Astrocyte (in vitro differentiated cells and primary cell): ENCODE results near the gene IFRD2. TPM values are rescaled to one million over a fixed set of nuclear protein-coding genes. Genes with fewer than 3 reads are reported as not detected.

Experiments
- DNase-seq: peaks from one replicate; pipeline ENCODE4 v3.0.0-alpha.2; 2010; ENCODE audit warnings: low read depth
- FAIRE-seq: peaks from 2 replicates; lab custom pipeline; 2011; peaks lifted over from hg19 to GRCh38; lab: Jason Lieb, UNC
- H2AFZ ChIP-seq: 2 replicates; pipeline ENCODE4 v1.6.0; 2012; ENCODE audit warnings: low read depth, low read length, inconsistent platforms
- H3K27ac ChIP-seq: 2 replicates; pipeline ENCODE4 v1.5.1; 2011; ENCODE audit warnings: low read depth, low read length, inconsistent platforms
- H3K27me3 ChIP-seq: 2 replicates; pipeline ENCODE4 v1.6.0; 2011; ENCODE audit warnings: low read length, inconsistent platforms; ENCODE audit not compliant: insufficient read depth
- H3K36me3 ChIP-seq: 2 replicates; pipeline ENCODE4 v1.5.1; 2011; ENCODE audit warnings: low read length, inconsistent platforms; ENCODE audit not compliant: insufficient read depth
- H3K4me1 ChIP-seq: 2 replicates; pipeline ENCODE4 v1.5.1; 2011; ENCODE audit warnings: low read length, inconsistent platforms; ENCODE audit not compliant: insufficient read depth
- H3K4me2 ChIP-seq: 2 replicates; pipeline ENCODE4 v1.6.0; 2012; ENCODE audit warnings: low read length, inconsistent platforms
- H3K4me3 ChIP-seq: 2 replicates; pipeline ENCODE4 v1.5.1; 2011; ENCODE audit warnings: low read depth, mild to moderate bottlenecking, low read length, inconsistent platforms; ENCODE audit not compliant: insufficient read depth
- H3K79me2 ChIP-seq: 2 replicates; pipeline ENCODE4 v1.6.0; 2012; ENCODE audit warnings: mild to moderate bottlenecking, low read length, inconsistent platforms; ENCODE audit not compliant: insufficient read depth
- H3K9ac ChIP-seq: 2 replicates; pipeline ENCODE4 v1.6.0; 2012; ENCODE audit warnings: mild to moderate bottlenecking, low read length, inconsistent platforms
- H3K9me3 ChIP-seq: 2 replicates; pipeline ENCODE4 v1.5.1; 2012; ENCODE audit warnings: low read depth, mild to moderate bottlenecking, low read length, inconsistent platforms; ENCODE audit not compliant: insufficient read depth
- H4K20me1 ChIP-seq: 2 replicates; pipeline ENCODE4 v1.6.0; 2012; ENCODE audit warnings: low read length, inconsistent platforms; ENCODE audit not compliant: insufficient read depth
- H3K27ac Mint-ChIP-seq: one replicate; pipeline ENCODE4 v1.8.0; 2021; ENCODE audit warnings: mild to moderate bottlenecking, mixed read lengths; ENCODE audit not compliant: unreplicated experiment
- H3K27me3 Mint-ChIP-seq: one replicate; pipeline ENCODE4 v1.8.0; 2021; ENCODE audit warnings: low read depth, mixed read lengths; ENCODE audit not compliant: unreplicated experiment
- H3K36me3 Mint-ChIP-seq: one replicate; pipeline ENCODE4 v1.8.0; 2021; ENCODE audit warnings: low read depth, mixed read lengths; ENCODE audit not compliant: unreplicated experiment
- H3K4me1 Mint-ChIP-seq: one replicate; pipeline ENCODE4 v1.8.0; 2021; ENCODE audit warnings: low read depth, mixed read lengths; ENCODE audit not compliant: unreplicated experiment
- H3K4me3 Mint-ChIP-seq: one replicate; pipeline ENCODE4 v1.8.0; 2021; ENCODE audit warnings: mild to moderate bottlenecking, moderate library complexity, mixed read lengths; ENCODE audit not compliant: unreplicated experiment
- H3K9me3 Mint-ChIP-seq: one replicate; pipeline ENCODE4 v1.8.0; 2021; ENCODE audit warnings: mild to moderate bottlenecking, mixed read lengths; ENCODE audit not compliant: unreplicated experiment
- EZH2 ChIP-seq: IDR thresholded peaks from 2 replicates; pipeline ENCODE4 v1.6.1; 2012; ENCODE audit warnings: mild to moderate bottlenecking, low read length, inconsistent platforms; ENCODE audit not compliant: insufficient read depth
- total RNA-seq: library from RNA; stranded (reverse); gene quantifications from 2 replicates; pipeline ENCODE4 v1.2.1, GENCODE V29; 2021
- TF ChIP-seq, protein P1 (sequence below): IDR thresholded peaks from 2 replicates; pipeline ENCODE4 v1.5.1; 2011; ENCODE audit warnings: low read depth, mild to moderate bottlenecking, inconsistent platforms, low read length, moderate library complexity; ENCODE audit not compliant: insufficient read depth

Gene IFRD2
- total RNA-seq, 1 donor from 2014 or later = 66.8 TPM

DNA sequence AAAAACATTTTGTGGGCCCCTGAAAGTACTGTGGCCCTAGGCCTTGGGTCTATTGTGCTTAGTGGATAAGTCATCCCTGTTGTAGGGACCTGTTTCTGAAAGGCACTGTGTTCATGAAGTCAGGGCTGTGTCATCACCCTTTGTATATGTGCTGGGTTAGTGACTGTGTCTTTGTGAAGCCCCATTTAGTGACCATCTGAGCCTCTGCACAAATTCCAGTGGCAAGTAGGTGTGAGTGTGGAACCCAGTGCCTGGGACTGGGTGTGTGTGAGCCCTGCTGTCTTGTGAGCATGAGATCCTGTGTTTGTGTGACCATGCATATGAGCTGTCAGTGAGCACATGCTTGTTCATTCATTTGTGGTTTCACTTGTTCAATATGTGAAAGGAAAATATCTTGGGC is 12.4 kb upstream of the IFRD2 start:
- H2AFZ ChIP-seq = no peak overlapping the region
- no peaks in the 10 kb centered on the region for H3K27me3 ChIP-seq
- H3K4me3 ChIP-seq = no peak overlapping the region
- H3K4me1 ChIP-seq = peaks cover 8% of the 10 kb centered on the region
- H3K4me3 Mint-ChIP-seq = no peak overlapping the region
- H3K4me1 Mint-ChIP-seq = peaks cover 8% of the 10 kb centered on the region
- DNase-seq (no peak), FAIRE-seq (no peak)
- H3K27ac ChIP-seq = no peak overlapping the region
- H3K9ac ChIP-seq = no peak overlapping the region
- H3K36me3 ChIP-seq = no peaks in the 10 kb centered on the region
- peaks cover 6% of the 10 kb centered on the region for H3K36me3 Mint-ChIP-seq
- H3K4me2 ChIP-seq = no peak overlapping the region
- no peak overlapping the region for H3K27ac Mint-ChIP-seq
- H3K79me2 ChIP-seq = no peaks in the 10 kb centered on the region
- TF ChIP-seq, protein P1, sequence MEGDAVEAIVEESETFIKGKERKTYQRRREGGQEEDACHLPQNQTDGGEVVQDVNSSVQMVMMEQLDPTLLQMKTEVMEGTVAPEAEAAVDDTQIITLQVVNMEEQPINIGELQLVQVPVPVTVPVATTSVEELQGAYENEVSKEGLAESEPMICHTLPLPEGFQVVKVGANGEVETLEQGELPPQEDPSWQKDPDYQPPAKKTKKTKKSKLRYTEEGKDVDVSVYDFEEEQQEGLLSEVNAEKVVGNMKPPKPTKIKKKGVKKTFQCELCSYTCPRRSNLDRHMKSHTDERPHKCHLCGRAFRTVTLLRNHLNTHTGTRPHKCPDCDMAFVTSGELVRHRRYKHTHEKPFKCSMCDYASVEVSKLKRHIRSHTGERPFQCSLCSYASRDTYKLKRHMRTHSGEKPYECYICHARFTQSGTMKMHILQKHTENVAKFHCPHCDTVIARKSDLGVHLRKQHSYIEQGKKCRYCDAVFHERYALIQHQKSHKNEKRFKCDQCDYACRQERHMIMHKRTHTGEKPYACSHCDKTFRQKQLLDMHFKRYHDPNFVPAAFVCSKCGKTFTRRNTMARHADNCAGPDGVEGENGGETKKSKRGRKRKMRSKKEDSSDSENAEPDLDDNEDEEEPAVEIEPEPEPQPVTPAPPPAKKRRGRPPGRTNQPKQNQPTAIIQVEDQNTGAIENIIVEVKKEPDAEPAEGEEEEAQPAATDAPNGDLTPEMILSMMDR = no peak
- TF ChIP-seq EZH2 = no peak
- no peaks in the 10 kb centered on the region for H3K27me3 Mint-ChIP-seq
- H3K9me3 ChIP-seq = peaks cover 2% of the 10 kb centered on the region
- no peaks in the 10 kb centered on the region for H3K9me3 Mint-ChIP-seq
- H4K20me1 ChIP-seq = no peaks in the 10 kb centered on the region

DNA sequence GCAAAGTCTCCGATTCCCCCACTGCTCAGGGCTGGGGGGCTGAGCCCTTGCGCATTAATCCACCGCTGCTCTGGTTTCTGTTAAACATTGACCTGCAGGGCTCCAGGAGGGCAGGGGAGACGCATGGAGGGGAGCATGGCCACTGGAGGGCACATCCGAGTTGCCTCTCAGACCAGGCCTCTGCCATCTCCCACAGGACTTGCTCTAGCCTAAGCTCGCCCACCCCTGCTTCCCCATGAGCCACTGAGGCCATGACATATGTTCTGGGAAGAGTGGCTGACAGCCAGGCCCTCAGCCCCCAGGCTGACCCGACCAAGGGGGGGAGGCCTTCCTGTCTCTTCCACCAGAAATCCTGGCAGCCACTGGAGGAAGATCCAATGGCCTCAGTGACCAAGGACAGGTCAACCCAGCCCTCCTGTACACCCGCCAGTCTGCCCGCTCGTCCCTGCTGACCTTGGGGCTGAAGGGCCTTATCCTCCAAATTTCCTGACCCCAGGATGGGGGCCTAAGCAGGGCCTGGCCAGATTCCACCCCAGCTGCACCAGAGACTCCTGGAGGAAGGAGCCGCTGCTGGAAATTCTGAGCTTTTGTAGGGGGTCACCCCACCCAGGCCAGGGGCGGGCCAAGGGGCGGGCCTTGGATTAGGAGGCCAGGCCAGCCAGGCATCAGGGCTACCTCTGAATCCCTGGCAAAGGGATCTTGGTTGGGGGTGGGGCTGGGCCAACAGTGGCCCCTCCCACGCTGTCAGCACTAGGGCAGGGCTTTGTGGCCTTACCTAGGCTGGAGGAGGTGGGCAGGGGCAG is 11.0 kb upstream of the IFRD2 start, which contains the start of gene HYAL1:
Gene HYAL1 (minus strand): TSS at position 562 of the 803 bp plus-strand sequence. CDS start 618 bp downstream, outside the sequence.
- TF ChIP-seq EZH2 = no peak
- TF ChIP-seq, protein P1 = no peak
- H3K4me1 ChIP-seq = peaks cover 15% of the 10 kb centered on the region
- no peaks in the 10 kb centered on the region for H3K79me2 ChIP-seq
- no peaks in the 10 kb centered on the region for H3K27me3 Mint-ChIP-seq
- H3K27me3 ChIP-seq = no peaks in the 10 kb centered on the region
- no peaks in the 10 kb centered on the region for H4K20me1 ChIP-seq
- H3K4me3 Mint-ChIP-seq = no peak within 1 kb of the TSS
- H3K9me3 ChIP-seq = no peaks in the 10 kb centered on the region
- H3K27ac Mint-ChIP-seq = peak within 1 kb of the TSS; percentile 69
- no peak for FAIRE-seq
- H3K4me1 Mint-ChIP-seq = peaks cover 8% of the 10 kb centered on the region
- no peak within 1 kb of the TSS for H3K4me2 ChIP-seq
- no peak within 1 kb of the TSS for H3K27ac ChIP-seq
- peaks cover 4% of the 10 kb centered on the region for H3K36me3 Mint-ChIP-seq
- no peaks in the 10 kb centered on the region for H3K36me3 ChIP-seq
- no peak within 1 kb of the TSS for H2AFZ ChIP-seq
- no peak within 1 kb of the TSS for H3K9ac ChIP-seq
- no peak for DNase-seq
- H3K4me3 ChIP-seq = no peak within 1 kb of the TSS
- H3K9me3 Mint-ChIP-seq = no peaks in the 10 kb centered on the region
